NCI-H146 treated with DMSO at 0.1 percent for 48 hours (cell line): Measurements from ENCODE around the gene MYO15A.

Experiments used
- DNase-seq: peaks from one replicate; lab custom pipeline; 2025; ENCODE audit not compliant: unreplicated experiment; lab: John Stamatoyannopoulos, UW

Gene MYO15A

DNA sequence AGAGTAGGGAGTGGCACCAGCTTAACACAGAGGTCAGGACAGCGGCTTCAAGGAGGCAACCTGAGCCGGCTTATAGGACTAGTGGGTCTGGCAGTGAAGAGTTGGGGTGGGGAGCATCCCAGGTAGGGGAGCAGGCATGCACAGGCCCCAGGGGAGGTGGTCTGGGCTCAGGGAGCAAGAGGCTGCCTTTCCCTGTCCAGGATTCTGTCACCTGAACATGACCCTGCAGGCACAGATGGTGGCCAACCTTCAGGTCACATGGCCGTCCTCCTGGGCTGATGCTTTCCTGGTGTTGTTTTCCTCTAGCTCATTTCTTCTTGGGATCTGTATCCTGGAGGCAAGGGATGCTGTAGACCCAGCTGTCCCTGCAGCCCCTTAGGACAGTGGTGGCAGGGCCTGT is 3.5 kb upstream of the MYO15A start:
- DNase-seq = no peak

DNA sequence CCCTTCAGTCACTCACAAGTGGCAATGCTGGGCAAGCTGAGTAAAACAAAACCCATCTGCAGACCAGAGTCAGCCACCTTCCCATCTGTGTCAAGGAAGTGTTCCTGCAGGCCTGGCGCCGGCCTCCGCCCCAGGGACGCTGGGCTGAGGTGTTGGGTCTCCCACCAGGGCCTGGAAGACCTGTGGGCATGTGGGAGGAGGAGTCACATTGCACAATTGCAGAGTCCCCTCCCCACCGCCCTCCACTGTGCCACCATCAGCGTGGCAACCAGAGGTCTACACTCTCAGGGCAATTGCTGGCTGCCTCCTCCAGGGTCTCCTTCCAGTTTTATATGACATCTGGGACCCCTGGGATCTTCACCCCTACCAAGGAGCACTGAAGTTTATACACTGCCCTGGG is 3.0 kb upstream of the MYO15A start:
- DNase-seq = no peak

DNA sequence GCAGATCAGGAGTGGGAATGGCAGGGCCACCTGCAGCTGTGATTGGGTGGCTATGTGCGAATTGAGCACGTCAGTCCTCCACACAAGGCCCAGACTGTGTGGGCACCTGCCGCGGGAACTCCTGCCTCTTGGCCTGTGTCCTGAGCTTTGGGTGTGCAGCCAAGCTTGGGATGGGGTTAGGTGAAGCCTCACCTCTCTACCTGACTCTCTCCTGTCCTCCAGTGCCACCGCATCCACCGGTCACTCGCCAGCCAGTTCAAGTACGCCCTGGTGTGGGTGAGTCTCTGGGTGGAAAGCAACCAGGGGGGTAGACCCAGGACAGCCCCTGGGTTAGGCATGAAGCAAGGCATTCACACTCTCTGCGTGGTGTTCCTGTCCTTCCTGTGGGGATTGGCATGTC is 2.3 kb upstream of the MYO15A start:
- no peak for DNase-seq

DNA sequence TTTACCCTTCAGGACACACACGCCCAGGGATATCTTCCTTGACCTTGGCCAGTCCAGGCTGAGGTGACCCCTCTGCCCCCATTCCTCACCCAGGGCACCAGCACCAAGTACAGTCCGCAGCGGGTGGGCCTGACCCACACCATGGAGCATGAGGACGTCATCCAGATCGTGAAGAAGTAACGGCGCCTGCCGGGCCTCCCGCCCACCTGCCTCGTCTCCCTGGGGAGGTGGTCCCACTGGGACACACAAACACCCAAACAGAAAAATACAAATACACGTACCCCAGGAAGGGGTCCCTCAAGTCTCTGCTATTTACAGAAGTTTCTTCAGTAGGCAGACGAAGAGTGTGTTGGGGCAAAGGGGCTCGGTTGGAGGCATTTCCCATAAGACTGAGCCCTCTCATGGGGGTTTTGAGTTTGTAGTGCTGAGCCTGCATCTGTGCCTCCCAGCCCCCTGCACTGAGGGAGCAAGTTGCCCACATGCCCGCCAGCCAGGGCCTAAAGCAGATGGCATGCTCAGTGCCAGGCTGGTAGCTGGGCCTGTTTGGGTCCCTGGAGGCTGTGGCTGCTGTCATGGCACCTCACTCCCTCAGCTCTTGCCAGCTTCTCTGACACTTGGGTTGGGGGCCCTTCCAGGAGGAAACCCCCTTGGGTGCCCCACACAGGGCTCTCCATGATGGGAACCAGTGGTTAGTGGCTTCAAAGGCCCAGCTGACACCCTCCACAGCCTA is 1.3 kb upstream of the MYO15A start:
- no peak for DNase-seq

DNA sequence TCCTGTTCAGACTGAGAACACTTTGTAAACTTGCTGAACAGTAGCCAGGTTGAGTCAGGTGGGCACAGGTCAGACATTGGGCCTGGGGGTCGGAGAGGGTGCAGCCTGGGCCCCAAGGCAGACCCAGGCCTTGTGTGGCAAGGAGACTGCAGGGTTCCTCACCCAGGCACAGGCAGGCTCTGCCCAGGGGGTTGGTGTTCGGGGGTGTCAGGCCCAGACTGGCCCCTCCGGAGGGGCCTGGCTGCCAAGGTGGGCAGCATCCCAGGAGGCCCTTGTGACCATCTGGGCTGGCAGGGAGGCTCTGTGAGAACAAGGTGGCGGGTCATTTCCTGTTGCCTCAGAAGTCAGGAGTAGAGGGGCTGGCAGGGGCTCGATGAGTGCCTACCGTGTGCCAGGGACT is 585 bp upstream of the MYO15A start:
- DNase-seq = no peak

DNA sequence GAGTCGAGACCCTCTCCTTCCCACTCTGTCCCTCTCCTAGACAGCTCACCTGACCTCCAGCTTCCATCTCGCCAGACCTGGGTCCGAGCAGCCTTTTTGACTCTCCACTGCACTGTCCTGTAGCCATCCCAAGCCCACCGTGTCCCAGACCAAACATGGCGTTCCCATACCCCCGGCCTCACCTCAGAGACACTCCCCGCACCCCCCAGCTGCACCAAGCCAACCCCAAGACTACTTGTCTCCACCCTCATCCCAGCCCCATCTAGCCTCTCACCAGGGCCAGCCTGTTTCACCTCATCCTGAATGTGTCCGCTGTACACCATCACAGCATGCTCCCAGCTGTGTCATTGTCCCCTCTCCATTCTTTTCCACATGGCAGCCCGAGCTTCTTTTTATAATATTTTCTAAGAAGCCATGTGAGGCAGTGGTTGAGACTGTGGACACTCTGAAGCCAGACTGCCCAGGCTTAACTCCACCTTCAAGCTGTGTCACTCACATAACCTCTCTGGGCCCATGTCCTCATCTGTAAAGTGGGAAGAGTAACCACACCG is 1.5 kb downstream of the MYO15A start:
- DNase-seq = no peak

DNA sequence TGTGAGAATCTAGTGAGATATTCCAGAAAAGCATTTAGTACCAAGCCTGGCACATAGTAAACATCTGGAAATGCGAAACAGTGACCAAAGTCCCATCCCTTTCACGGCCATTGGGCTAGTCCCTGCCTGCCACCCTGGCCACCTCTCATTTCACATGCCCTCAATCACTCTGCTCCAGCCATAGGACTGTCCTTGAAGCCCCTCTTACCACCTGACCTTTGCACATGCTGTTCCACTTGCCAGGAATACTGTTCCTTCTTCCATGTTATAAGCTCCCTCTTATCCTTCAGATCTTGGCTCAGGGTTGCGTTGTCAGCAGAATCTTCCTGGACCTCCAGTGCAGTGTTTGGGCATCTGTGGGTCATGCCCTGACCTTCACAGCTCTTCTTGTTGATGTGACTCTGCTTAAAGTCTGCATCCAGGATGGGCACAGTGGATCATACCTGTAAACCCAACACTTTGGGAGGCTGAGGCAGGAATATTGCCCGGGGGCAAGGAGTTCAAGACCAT is 2.1 kb downstream of the MYO15A start:
- no peak for DNase-seq

DNA sequence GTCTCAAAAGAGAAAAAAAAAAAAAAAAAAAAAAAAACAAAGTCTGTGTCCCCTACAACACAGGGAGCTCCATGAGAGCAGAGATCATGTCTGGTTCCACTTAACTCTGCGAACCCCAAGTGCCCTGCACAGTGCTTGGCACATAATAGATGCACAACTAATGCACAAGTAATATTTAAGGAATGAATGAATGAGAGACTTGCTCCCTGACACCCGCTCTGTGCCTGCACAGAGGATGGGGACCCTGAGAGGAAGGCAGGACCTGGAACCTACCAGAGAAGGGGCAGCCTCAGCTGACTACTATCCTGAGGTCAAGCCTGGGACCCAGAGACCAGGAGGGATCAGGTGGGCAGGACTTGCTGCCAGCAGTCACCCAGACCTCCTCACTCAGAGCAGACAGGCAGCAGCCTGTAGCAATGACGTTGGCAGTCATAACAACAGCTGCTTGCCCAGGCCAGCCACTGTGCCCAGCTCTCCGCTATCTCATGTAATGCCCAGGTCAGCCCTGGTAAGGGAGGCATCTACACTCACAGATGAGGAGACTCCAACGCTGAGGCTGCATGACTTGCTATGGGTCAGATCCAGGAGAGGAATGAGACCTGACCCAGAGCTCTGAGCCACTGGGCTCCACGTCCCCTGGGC is 2.9 kb downstream of the MYO15A start:
- no peak for DNase-seq

DNA sequence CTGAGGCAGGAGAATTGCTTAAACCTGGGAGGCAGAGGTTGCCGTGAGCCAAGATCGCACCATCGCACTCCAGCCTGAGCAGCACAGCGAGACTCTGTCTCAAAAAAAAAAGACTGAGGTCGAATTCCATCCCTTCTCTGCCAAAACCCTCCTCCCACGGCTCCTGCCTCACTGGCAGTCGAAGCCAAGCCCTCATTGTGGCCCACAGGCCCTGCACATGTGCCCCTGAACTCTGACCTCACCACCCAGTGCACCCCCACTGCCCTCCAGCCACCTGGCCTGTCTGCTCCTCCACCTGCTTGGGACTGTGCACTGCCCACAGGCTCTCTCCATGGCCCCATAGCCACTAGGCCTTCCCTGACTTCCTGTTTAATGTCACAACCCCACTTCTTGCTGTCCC is 7.0 kb downstream of the MYO15A start:
- no peak for DNase-seq

DNA sequence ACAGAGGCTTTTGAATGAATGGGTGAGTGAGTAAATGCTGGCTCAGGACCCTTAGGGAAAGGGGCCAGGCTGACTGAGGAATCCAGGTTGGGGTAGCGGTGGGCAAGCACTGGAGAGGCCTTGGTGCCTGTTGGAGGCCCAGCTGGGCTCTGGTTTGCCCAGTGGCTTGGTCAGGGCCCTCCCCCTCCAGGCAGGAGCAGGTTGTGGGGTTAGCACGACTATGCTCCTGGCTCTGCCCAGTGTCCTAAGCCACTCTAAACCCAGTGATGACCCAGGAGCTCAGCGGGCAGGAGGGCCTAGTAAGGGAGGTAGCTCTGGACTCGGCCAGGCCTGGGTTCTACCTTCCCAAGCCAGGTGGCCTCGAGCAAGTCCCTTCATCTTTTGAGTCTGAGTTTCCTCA is 7.5 kb downstream of the MYO15A start:
- no peak for DNase-seq

DNA sequence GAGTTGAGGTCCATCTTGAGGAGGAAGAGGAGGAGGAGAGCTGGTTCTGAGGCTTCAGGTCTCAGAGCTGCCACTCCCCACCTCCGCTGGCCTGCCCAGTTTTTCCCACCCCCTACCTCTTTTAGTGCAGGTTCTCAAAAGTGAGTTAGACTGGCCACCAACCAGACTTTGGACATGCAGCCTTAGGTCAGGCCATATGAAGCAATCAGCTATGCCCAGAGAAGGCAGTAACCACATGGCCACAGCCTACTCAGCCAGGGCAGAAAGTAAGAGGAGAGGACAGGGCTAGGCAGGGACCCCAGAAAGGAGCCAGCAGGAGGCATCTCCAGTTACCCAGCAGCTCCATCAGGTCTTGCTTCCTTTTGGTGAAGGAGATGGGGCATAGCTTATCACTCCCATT is 9.0 kb downstream of the MYO15A start:
- no peak for DNase-seq

DNA sequence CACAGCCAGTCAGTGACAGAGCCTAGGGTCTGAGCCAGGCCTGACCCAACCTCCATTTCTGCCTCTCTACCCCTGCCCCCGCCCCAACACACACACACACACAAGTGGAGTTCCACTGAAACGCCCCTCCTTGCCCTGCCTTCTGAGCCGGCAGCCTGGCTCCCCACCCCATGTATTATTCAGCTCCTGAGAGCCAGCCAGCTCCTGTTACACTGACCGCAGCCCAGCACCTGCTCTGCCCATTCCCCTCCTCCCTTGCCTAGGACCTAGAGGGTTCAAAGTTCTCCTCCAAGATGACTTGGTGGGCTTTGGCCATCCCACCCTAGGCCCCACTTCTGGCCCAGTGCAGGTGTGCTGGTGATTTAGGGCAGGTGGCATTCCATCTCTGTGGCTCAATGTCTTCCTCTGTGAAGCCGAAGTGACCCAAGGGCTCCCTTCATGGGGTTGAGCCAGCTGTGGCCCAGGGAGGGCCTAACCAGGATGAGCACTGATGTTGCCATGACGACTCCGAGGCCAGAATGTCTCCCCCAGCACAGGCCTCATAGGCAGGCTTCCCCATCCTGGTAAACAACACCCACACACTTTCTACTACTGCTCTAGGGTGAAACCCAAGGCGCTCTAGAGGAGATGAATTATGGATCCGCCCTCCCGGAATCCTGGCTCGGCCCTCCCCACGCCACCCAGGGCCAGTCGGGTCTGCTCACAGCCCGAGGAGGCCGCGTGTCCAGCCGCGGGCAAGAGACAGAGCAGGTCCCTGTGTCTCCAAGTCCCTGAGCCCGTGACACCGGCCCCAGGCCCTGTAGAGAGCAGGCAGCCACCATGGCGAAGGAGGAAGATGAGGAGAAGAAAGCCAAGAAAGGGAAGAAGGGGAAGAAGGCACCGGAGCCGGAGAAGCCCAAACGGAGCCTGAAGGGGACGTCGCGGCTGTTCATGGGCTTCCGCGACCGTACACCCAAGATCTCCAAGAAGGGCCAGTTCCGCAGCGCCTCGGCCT is 9.7 kb downstream of the MYO15A start:
- no peak for DNase-seq

DNA sequence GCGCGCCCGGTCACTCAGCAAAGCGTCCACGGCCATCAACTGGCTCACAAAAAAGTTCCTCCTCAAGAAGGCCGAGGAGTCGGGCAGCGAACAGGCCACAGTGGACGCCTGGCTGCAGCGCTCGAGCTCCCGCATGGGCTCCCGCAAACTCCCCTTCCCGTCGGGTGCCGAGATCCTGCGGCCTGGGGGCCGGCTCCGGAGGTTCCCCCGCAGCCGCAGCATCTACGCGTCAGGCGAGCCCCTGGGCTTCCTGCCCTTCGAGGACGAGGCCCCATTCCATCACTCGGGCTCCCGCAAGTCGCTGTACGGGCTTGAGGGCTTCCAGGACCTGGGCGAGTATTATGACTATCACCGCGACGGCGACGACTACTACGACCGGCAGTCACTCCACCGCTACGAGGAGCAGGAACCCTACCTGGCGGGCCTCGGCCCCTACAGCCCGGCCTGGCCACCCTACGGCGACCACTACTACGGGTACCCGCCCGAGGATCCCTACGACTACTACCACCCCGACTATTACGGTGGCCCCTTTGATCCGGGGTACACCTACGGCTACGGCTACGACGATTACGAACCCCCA is 10.7 kb downstream of the MYO15A start:
- no peak for DNase-seq

DNA sequence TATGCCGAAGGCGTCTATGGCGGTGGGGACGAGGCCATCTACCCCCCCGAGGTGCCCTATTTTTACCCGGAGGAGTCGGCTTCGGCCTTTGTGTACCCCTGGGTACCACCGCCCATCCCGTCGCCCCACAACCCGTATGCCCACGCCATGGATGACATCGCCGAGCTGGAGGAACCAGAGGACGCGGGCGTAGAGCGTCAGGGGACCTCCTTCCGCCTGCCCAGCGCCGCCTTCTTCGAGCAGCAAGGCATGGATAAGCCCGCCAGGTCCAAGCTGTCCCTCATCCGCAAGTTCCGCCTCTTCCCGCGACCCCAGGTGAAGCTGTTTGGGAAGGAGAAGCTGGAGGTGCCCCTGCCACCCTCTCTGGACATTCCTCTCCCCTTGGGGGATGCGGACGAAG is 11.4 kb downstream of the MYO15A start:
- no peak for DNase-seq

DNA sequence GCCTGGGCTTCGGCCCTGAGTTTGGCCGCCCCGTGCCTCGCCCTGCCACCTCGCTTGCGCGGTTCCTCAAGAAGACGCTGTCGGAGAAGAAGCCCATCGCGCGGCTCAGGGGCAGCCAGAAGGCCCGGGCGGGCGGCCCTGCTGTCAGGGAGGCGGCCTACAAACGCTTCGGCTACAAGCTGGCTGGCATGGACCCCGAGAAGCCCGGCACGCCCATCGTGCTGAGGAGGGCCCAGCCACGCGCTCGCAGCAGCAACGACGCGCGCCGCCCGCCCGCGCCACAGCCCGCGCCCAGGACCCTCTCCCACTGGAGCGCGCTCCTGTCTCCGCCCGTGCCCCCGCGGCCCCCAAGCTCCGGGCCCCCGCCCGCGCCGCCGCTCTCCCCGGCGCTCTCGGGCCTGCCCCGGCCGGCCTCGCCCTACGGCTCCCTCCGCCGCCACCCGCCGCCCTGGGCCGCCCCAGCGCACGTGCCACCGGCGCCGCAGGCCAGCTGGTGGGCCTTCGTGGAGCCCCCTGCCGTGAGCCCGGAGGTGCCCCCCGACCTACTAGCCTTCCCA is 12.0 kb downstream of the MYO15A start:
- DNase-seq = no peak

DNA sequence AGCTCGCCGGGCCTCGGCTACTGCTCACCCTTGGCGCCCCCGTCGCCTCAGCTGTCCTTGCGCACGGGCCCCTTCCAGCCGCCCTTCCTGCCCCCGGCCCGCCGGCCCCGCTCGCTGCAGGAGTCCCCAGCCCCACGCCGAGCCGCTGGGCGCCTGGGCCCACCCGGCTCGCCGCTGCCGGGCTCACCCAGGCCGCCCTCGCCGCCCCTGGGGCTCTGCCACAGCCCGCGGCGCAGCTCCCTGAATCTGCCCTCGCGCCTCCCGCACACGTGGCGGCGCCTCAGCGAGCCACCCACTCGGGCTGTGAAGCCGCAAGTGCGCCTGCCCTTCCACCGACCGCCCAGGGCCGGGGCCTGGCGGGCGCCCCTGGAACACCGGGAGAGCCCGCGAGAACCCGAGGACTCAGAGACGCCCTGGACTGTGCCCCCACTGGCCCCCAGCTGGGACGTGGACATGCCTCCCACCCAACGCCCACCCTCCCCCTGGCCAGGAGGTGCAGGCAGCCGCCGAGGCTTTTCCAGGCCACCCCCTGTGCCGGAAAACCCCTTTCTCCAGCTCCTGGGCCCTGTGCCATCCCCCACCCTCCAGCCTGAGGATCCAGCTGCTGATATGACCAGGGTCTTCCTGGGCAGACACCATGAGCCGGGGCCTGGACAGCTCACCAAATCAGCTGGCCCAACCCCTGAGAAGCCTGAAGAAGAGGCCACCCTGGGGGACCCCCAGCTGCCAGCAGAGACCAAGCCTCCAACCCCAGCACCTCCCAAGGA is 12.8 kb downstream of the MYO15A start:
- DNase-seq = no peak

DNA sequence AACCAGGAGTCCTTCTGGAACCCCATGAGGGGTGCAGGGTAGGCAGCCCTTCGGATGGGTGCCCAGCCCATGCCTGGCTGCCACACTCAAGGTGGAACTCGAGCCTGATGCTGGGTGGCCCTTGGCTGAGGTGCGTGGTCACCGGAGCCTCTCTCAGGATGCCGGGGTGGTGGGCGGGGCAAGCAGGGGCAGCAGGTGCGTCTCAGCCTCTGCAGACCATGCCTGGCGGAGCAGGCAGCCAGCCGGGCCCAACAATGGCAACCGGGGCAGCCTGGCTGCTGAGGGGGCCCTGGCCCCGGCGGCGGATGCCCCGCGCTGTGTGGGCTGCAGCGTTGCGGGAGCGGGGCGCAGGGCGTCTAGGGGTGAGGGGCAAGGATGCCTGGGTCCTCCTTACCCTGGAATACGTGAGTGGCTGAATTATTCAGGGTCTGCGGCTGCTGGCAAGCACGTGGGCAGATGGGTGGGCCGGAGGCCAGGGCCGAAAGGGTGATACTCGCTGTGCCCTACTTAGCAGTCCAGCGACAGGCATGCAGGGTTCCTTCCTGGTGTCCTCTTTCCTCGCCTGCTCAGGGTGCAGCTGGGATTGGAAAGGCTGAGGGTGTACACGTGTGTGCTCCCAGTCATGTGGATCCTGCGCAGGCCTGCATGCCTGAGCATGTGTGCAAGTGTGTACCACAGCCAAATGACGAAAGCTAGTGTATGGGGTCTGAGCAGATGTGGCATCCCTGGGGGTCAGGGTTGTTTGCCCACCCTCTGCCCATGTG is 14.6 kb downstream of the MYO15A start:
- DNase-seq = no peak

DNA sequence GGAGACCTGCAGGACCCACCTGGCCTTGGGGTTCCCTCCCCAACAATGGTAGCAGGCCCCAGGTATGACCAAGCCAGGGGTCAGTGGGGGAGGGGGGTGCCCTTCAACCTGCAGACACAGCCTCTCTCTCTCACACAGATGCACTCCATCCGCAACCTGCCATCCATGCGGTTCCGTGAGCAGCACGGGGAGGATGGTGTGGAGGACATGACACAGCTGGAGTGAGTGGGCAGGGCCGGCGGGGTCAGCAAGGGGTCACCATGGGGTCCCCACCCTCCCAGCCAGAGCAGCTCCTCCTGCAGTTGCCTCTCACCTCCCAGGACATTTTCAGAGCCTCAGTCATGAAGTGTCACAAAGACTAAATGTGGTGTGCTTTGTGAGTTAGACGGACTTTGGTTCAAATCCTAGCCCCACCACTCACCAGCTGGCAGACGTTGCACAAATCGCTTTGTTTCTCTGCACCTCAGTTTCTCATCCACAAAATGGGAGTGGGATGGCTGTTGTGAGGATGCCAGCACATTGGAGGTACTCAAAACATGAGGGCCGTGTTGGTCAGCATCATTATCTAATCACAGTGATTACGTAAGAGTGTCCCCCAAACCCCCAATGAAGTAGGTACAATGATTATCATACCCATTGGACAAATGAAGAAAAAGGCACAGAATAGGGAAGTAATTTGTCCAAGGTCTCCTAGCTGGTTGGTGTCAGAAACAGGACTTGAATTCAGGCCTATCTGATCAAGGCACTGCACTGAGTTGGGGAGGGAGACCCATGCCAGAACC is 16.0 kb downstream of the MYO15A start:
- DNase-seq = no peak
